Epithelial cell of prostate (primary cell): ENCODE results near the gene ILF2.
"Not testable (repeated sequence)": the region's sequence is repeated elsewhere in the genome, so short reads cannot be mapped to it uniquely, and the experiment has no call there.

ENCODE experiments used
- DNase-seq: peaks from one replicate; pipeline ENCODE4 v3.0.0-alpha.2; 2011; ENCODE audit warnings: low read depth, low spot score
- H3K27ac ChIP-seq: fragments of 450-650 bp; 2 replicates; pipeline ENCODE4 v1.5.1; 2017; ENCODE audit warnings: mild to moderate bottlenecking

ILF2 gene

GRCh38 chr1:153651771-153652170 is 19.0 kb downstream of the ILF2 start:
- H3K27ac ChIP-seq = no peak overlapping the region
- no peak for DNase-seq

- no peak for DNase-seq
- no peak overlapping the region for H3K27ac ChIP-seq
Observed at GRCh38 chr1:153649863-153650235, 20.9 kb downstream of the ILF2 start.

- DNase-seq = no peak
- H3K27ac ChIP-seq = no peak overlapping the region
Observed at GRCh38 chr1:153649137-153649862, 21.5 kb downstream of the ILF2 start.

DNA sequence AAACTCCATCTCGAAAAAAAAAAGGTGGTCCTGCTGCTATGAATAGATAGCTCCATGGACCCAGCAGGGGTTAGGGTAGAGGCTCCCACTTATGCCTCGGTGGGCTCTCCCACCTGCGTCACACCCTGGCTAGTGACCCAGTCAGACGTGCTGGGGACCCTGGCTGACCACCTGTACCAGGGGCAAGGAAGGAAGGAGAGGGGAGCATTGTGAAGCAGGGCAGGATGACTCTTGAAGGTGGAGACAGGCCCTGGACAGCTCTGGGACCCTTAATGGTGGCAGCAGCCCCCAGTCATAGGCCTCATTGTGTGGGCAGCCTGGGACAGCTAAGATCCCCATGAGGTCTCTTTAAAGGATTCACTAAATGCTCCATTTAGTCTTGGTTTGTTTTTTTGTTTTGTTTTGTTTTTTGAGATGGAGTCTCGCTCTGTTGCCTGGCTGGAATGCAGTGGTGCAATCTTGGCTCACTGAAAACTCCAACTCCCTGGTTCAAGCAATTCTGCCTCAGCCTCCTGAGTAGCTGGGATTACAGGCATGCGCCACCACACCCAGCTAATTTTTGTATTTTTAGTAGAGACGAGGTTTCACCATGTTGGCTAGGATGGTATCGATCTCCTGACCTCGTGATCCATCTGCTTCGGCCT is 22.7 kb downstream of the ILF2 start:
- DNase-seq = no peak
- H3K27ac ChIP-seq = no peak overlapping the region

DNA sequence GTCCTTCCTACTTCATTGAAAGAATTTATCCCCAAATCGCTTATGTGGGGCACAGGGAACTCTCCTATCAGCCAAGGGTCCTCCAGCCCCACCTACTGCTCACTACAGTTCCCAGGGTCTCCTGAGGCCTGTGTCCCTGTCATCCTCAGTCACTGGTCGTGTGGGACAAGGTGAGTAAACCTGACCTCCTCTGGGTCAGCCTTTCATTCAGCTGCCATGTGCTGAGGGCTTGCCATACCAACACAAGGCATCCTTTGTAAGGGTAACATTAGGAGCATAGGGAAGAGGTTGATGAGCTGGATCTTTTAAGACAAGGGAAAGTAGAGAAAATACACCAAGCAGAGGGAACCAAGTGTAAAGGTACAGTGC is 23.5 kb downstream of the ILF2 start:
- no peak for DNase-seq
- H3K27ac ChIP-seq = no peak overlapping the region

- DNase-seq = no peak
- H3K27ac ChIP-seq = no peak overlapping the region
Observed at GRCh38 chr1:153646672-153647345, 24.0 kb downstream of the ILF2 start.

GRCh38 chr1:153643816-153644215 is 27.0 kb downstream of the ILF2 start:
- no peak for DNase-seq
- no peak overlapping the region for H3K27ac ChIP-seq

DNA sequence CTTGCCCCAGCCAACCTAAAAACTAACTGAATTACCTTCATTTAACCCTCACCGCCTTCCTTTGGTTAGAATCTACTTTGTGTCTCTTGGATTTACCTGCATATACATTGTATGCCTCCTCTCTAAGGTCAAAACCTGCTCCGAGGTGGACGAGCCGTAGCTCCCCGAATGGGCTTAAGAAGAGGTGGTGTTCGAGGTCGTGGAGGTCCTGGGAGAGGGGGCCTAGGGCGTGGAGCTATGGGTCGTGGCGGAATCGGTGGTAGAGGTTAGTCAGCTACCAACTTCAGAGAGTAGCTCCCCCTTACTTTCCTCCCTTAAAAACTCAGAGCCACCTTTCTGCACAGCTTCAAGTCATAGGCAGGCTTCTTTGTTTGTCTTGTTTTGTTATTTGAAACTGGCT is 27.7 kb downstream of the ILF2 start:
- no peak overlapping the region for H3K27ac ChIP-seq
- DNase-seq = no peak

GRCh38 chr1:153642161-153642560 is 28.6 kb downstream of the ILF2 start:
- no peak overlapping the region for H3K27ac ChIP-seq
- no peak for DNase-seq

- H3K27ac ChIP-seq = no peak overlapping the region
- DNase-seq = no peak
Observed at GRCh38 chr1:153640861-153641260, 29.9 kb downstream of the ILF2 start.

DNA sequence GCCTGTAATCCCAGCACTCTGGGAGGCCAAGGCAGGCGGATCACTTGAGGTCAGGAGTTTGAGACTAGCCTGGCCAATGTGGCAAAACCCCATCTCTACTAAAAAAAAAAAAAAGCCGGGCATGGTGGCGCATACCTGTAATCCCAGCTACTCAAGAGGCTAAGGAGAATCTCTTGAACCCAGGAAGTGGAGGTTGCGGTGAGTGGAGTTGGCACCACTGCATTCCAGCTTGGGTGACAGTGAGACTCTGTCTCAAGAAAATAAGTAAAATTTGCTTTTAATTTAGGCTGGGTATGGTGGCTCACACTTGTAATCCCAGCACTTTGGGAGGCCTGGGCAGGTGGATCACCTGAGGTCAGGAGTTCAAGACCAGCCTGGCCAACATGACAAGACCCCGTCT is 30.6 kb downstream of the ILF2 start:
- not testable (repeated sequence) for H3K27ac ChIP-seq, DNase-seq

DNA sequence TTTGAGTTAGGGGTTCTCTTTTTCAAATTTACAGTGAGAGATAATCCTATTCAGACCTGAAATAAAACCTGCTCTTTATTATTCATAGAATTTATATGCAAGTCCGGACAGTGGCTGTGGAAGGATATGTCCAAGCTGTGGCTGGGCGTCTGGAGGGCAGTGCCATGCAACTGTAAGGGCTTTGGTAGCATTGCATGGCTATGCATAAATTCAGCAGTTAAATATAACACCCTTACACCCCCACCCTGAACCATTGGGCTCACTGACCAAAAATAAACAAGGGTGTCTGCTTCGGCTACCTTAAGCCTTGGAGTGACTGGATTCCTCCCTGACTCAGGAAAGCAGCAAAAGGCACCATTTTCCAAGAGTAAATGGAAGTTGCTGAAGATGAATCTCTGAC is 31.5 kb downstream of the ILF2 start:
- DNase-seq = no peak
- no peak overlapping the region for H3K27ac ChIP-seq

- DNase-seq = no peak
- no peak overlapping the region for H3K27ac ChIP-seq
Observed at GRCh38 chr1:153638261-153638660, 32.5 kb downstream of the ILF2 start.

DNA sequence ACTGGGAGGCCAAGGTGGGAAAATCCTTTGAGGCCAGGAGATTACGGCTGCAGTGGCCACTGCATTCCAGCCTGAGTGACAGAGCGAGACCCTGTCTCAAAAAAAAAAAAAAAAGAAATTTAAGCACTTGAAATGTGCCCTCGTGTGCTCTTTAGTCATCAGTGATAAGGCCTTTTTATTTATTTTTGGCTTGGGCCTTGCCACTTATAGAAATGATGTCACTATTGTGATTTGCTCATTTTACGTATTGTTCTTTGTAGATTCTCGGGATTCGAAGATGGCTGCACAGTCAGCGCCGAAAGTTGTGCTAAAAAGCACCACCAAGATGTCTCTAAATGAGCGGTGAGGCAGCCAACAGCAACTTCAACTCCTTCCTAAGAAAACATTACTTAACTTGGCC is 34.5 kb downstream of the ILF2 start:
- DNase-seq = no peak
- H3K27ac ChIP-seq = no peak overlapping the region

- DNase-seq = no peak
- peak overlapping the region; percentile 100 for H3K27ac ChIP-seq
Observed at GRCh38 chr1:153635872-153636271, 34.9 kb downstream of the ILF2 start.

GRCh38 chr1:153633754-153634665 is 36.8 kb downstream of the ILF2 start, which contains the start of gene CHTOP:
Gene CHTOP, plus strand, starts transcription at chr1:153634066. Its CDS starts 2,523 bp downstream, at chr1:153636589.
- DNase-seq = peak; percentile 88
- peak within 1 kb of the TSS; percentile 100 for H3K27ac ChIP-seq

- no peak for DNase-seq
- peak overlapping the region; percentile 100 for H3K27ac ChIP-seq
Observed at GRCh38 chr1:153633161-153633753, 37.5 kb downstream of the ILF2 start.

DNA sequence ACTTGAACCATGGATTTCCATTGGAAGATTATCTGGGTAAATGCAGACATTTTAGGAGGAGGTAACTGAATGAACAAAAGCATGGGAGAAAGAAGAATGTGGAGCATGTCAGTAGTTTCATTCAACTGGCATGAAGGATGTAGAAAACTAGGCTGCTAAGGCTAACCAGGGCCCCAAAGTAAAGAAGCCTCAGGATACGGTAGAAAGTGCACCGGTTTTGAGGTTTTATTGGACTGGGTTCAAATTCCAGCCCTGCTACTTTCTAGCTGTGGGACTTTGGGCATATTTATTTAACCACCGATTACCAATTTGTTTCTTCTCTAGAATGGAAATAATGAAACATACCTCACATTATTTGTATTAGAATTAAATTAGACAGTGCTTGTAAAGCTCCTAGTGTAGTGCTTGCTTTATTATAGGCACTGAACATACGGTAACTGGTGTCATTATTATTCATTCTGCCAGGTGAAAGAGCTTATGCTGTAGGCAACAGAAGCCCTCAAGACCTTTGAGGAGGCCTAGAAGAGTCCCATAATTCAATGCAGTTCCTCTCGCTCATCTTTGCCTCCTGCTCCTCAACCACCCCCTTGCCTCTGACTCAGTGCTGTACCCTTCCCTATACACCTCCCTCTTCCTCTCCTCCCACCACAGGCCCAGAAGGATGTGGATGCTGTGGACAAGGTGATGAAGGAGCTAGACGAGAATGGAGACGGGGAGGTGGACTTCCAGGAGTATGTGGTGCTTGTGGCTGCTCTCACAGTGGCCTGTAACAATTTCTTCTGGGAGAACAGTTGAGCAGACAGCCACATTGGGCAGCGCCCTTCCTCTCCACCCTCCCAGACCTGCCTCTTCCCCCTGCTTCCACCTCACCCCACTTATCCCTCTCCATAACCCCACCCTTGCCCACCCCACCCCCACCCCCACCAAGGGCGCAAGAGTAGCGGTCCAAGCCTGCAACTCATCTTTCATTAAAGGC is 39.5 kb downstream of the ILF2 start:
- H3K27ac ChIP-seq = no peak overlapping the region
- no peak for DNase-seq

DNA sequence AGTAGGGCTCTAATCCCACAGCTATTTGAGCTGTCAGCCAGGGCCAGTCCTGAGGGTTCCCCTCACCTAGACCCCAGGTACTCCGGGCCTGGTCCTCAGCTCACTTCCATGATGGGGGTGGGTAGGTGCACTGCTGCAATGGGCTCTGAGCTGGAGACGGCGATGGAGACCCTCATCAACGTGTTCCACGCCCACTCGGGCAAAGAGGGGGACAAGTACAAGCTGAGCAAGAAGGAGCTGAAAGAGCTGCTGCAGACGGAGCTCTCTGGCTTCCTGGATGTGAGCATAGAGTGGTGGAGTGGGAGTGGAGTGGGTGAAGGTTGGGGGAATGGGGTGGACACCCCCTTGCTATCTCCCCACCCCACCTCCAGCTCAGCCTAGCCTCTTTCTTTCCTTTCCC is 40.4 kb downstream of the ILF2 start:
- H3K27ac ChIP-seq = no peak overlapping the region
- DNase-seq = no peak
